ENCODE measurements around the gene COX17. TPM values are rescaled to one million over a fixed set of nuclear protein-coding genes. Genes with fewer than 3 reads are reported as not detected.

The COX17 gene
- total RNA-seq, 2 experiments from 2014 or later = 63.7 to 69.8 TPM

GRCh38 chr3:119652306-119653033 lies 24.7 kb downstream of the COX17 start:
- Mint-ChIP-seq H3K27me3 (no peaks in the 10 kb centered on the region), H3K4me1 (peaks cover 6% of the 10 kb centered on the region), H3K9me3 (no peaks in the 10 kb centered on the region), H3K27ac (no peak overlapping the region), H3K4me3 (no peak overlapping the region), H3K36me3 (ENCODE audit: low read depth) (peaks cover 12% of the 10 kb centered on the region)
- DNase-seq = no peak
- CTCF ChIA-PET = no interaction called here
- POLR2A ChIA-PET = no interaction called here

GRCh38 chr3:119649761-119650160 lies 27.4 kb downstream of the COX17 start:
- ChIA-PET CTCF (interaction anchor here (1.5 kb wide), 1 partner anchor 50 kb away, joined by 4 read pairs; no protein-coding TSS in a partner anchor), POLR2A (interaction anchor here (2.7 kb wide), 1 partner anchor 27 kb away, joined by 10 read pairs; the partner anchor contains the start of gene COX17)
- H3K27me3 Mint-ChIP-seq = no peaks in the 10 kb centered on the region
- H3K4me3 Mint-ChIP-seq = no peak overlapping the region
- no peak overlapping the region for H3K27ac Mint-ChIP-seq
- peaks cover 6% of the 10 kb centered on the region for H3K4me1 Mint-ChIP-seq
- peaks cover 25% of the 10 kb centered on the region for H3K36me3 Mint-ChIP-seq (ENCODE audit: low read depth)
- no peaks in the 10 kb centered on the region for H3K9me3 Mint-ChIP-seq
- DNase-seq = no peak

GRCh38 chr3:119647843-119648575 lies 29.2 kb downstream of the COX17 start:
- H3K9me3 Mint-ChIP-seq = no peaks in the 10 kb centered on the region
- no peak overlapping the region for H3K4me3 Mint-ChIP-seq
- H3K4me1 Mint-ChIP-seq = peaks cover 13% of the 10 kb centered on the region
- ChIA-PET CTCF (no interaction called here), POLR2A (interaction anchor here (2.7 kb wide), 1 partner anchor 29 kb away, joined by 10 read pairs; the partner anchor contains the start of gene COX17)
- no peaks in the 10 kb centered on the region for H3K27me3 Mint-ChIP-seq
- H3K36me3 Mint-ChIP-seq (ENCODE audit: low read depth) = peaks cover 21% of the 10 kb centered on the region
- no peak overlapping the region for H3K27ac Mint-ChIP-seq
- no peak for DNase-seq

- Mint-ChIP-seq H3K4me1 (peaks cover 21% of the 10 kb centered on the region), H3K4me3 (no peak overlapping the region), H3K9me3 (no peaks in the 10 kb centered on the region), H3K27ac (no peak overlapping the region), H3K27me3 (no peaks in the 10 kb centered on the region), H3K36me3 (ENCODE audit: low read depth) (peaks cover 22% of the 10 kb centered on the region)
- ChIA-PET CTCF (no interaction called here), POLR2A (no interaction called here)
- DNase-seq = no peak
Observed at GRCh38 chr3:119647171-119647570, 30.0 kb downstream of the COX17 start.

GRCh38 chr3:119645813-119646212 lies 31.4 kb downstream of the COX17 start:
- no peaks in the 10 kb centered on the region for H3K27me3 Mint-ChIP-seq
- no peaks in the 10 kb centered on the region for H3K9me3 Mint-ChIP-seq
- H3K4me1 Mint-ChIP-seq = peaks cover 22% of the 10 kb centered on the region
- no peak overlapping the region for H3K4me3 Mint-ChIP-seq
- H3K27ac Mint-ChIP-seq = no peak overlapping the region
- DNase-seq = no peak
- ChIA-PET POLR2A (interaction anchor here (1.2 kb wide), 1 partner anchor 19 kb away, joined by 3 read pairs; no protein-coding TSS in a partner anchor), CTCF (no interaction called here)
- peaks cover 28% of the 10 kb centered on the region for H3K36me3 Mint-ChIP-seq (ENCODE audit: low read depth)

- Mint-ChIP-seq H3K4me3 (no peak overlapping the region), H3K9me3 (peaks cover 3% of the 10 kb centered on the region), H3K36me3 (ENCODE audit: low read depth) (peaks cover 37% of the 10 kb centered on the region), H3K27me3 (no peaks in the 10 kb centered on the region), H3K27ac (no peak overlapping the region), H3K4me1 (peaks cover 28% of the 10 kb centered on the region)
- ChIA-PET CTCF (no interaction called here), POLR2A (interaction anchor here (0.9 to 2.1 kb wide), 2 partner anchors 32 to 85 kb away, joined by 3 to 6 read pairs; partner anchors contain the start of genes CD80 and COX17)
- DNase-seq = no peak
Observed at GRCh38 chr3:119644481-119644880, 32.7 kb downstream of the COX17 start.

- POLR2A ChIA-PET = interaction anchor here (1.2 to 2.1 kb wide), 2 partner anchors 17 to 33 kb away, joined by 4 to 6 read pairs; partner anchors contain the start of genes COX17 and POPDC2
- Mint-ChIP-seq H3K4me1 (peaks cover 35% of the 10 kb centered on the region), H3K4me3 (no peak overlapping the region), H3K27me3 (no peaks in the 10 kb centered on the region), H3K36me3 (ENCODE audit: low read depth) (peaks cover 41% of the 10 kb centered on the region), H3K27ac (no peak overlapping the region), H3K9me3 (peaks cover 3% of the 10 kb centered on the region)
- DNase-seq = no peak
- CTCF ChIA-PET = no interaction called here
Observed at GRCh38 chr3:119643528-119643927, 33.7 kb downstream of the COX17 start.

GRCh38 chr3:119642746-119643473 lies 34.3 kb downstream of the COX17 start:
- H3K9me3 Mint-ChIP-seq = peaks cover 3% of the 10 kb centered on the region
- no peak for DNase-seq
- no peak overlapping the region for H3K27ac Mint-ChIP-seq
- CTCF ChIA-PET = no interaction called here
- peaks cover 39% of the 10 kb centered on the region for H3K36me3 Mint-ChIP-seq (ENCODE audit: low read depth)
- peaks cover 41% of the 10 kb centered on the region for H3K4me1 Mint-ChIP-seq
- no peaks in the 10 kb centered on the region for H3K27me3 Mint-ChIP-seq
- no peak overlapping the region for H3K4me3 Mint-ChIP-seq
- POLR2A ChIA-PET = interaction anchor here (1.2 to 2.1 kb wide), 2 partner anchors 18 to 34 kb away, joined by 4 to 6 read pairs; partner anchors contain the start of genes COX17 and POPDC2

- peaks cover 3% of the 10 kb centered on the region for H3K9me3 Mint-ChIP-seq
- H3K4me3 Mint-ChIP-seq = no peak overlapping the region
- H3K27me3 Mint-ChIP-seq = no peaks in the 10 kb centered on the region
- CTCF ChIA-PET = interaction anchor here (0.7 kb wide), 1 partner anchor 83 kb away, joined by 4 read pairs; no protein-coding TSS in a partner anchor
- H3K27ac Mint-ChIP-seq = no peak overlapping the region
- POLR2A ChIA-PET = no interaction called here
- H3K36me3 Mint-ChIP-seq (ENCODE audit: low read depth) = peaks cover 36% of the 10 kb centered on the region
- H3K4me1 Mint-ChIP-seq = peaks cover 53% of the 10 kb centered on the region
- DNase-seq = no peak
Observed at GRCh38 chr3:119641416-119641815, 35.8 kb downstream of the COX17 start.

GRCh38 chr3:119639494-119640350 lies 37.5 kb downstream of the COX17 start:
- Mint-ChIP-seq H3K27ac (peak overlapping the region; percentile 95), H3K4me3 (no peak overlapping the region), H3K36me3 (ENCODE audit: low read depth) (peaks cover 27% of the 10 kb centered on the region), H3K27me3 (no peaks in the 10 kb centered on the region), H3K4me1 (peaks cover 56% of the 10 kb centered on the region), H3K9me3 (peaks cover 3% of the 10 kb centered on the region)
- DNase-seq = peak; percentile 28
- CTCF ChIA-PET = interaction anchor here (0.8 kb wide), 1 partner anchor 37 kb away, joined by 3 read pairs; the partner anchor contains the start of gene COX17
- POLR2A ChIA-PET = interaction anchor here (1.7 kb wide), 1 partner anchor 37 kb away, joined by 10 read pairs; the partner anchor contains the start of gene COX17

GRCh38 chr3:119637679-119638477 lies 39.3 kb downstream of the COX17 start:
- peaks cover 27% of the 10 kb centered on the region for H3K36me3 Mint-ChIP-seq (ENCODE audit: low read depth)
- no peak for DNase-seq
- ChIA-PET CTCF (interaction anchor here (1.0 to 1.1 kb wide), 2 partner anchors 43 to 79 kb away, joined by 3 read pairs; no protein-coding TSS in a partner anchor), POLR2A (interaction anchor here (0.7 to 3.5 kb wide), 9 partner anchors 10 to 457 kb away, joined by 3 to 21 read pairs (median 5); partner anchors contain the start of genes CD80, COX17, TIMMDC1 and TMEM39A)
- no peaks in the 10 kb centered on the region for H3K27me3 Mint-ChIP-seq
- H3K27ac Mint-ChIP-seq = peak overlapping the region; percentile 95
- no peak overlapping the region for H3K4me3 Mint-ChIP-seq
- peaks cover 3% of the 10 kb centered on the region for H3K9me3 Mint-ChIP-seq
- H3K4me1 Mint-ChIP-seq = peaks cover 48% of the 10 kb centered on the region
